Calu3 (cell line): Measurements from ENCODE around the gene SLC35E1. TPM values are rescaled to one million over a fixed set of nuclear protein-coding genes. Genes with fewer than 3 reads are reported as not detected.

Experiments used
- BruUV-seq: library from RNA; stranded (reverse); fragments of 400-500 nt; replicated peaks from 2 replicates; lab custom pipeline; 2021; lab: Mats Ljungman, UMichigan
- CTCF ChIA-PET: fragments of 300-600 bp; sonication (Branson Sonifier 250); formaldehyde crosslinking; loops from one replicate; lab custom pipeline; 2022; ENCODE audit warnings: antibody characterized with exemption; lab: Charles Lee
- DNase-seq: peaks from one replicate; pipeline ENCODE4 v3.0.0; 2022
- H3K27ac Mint-ChIP-seq: one replicate; pipeline ENCODE4 v1.8.0; 2022; ENCODE audit warnings: mixed read lengths; ENCODE audit not compliant: unreplicated experiment
- H3K27me3 Mint-ChIP-seq: one replicate; pipeline ENCODE4 v1.8.0; 2022; ENCODE audit warnings: mixed read lengths; ENCODE audit not compliant: unreplicated experiment
- H3K36me3 Mint-ChIP-seq: one replicate; pipeline ENCODE4 v1.8.0; 2022; ENCODE audit warnings: mild to moderate bottlenecking, moderate library complexity, mixed read lengths; ENCODE audit not compliant: insufficient read depth, unreplicated experiment
- H3K4me1 Mint-ChIP-seq: one replicate; pipeline ENCODE4 v1.8.0; 2022; ENCODE audit warnings: mild to moderate bottlenecking, low read depth, mixed read lengths; ENCODE audit not compliant: unreplicated experiment
- H3K4me3 Mint-ChIP-seq: one replicate; pipeline ENCODE4 v1.8.0; 2022; ENCODE audit warnings: mild to moderate bottlenecking, low read depth, moderate library complexity, mixed read lengths; ENCODE audit not compliant: unreplicated experiment
- H3K9me3 Mint-ChIP-seq: one replicate; pipeline ENCODE4 v1.8.0; 2022; ENCODE audit warnings: low read depth, mixed read lengths; ENCODE audit not compliant: unreplicated experiment
- CTCF ChIP-seq: fragments of 200-600 bp; IDR thresholded peaks from one replicate; pipeline ENCODE4 v1.8.0; 2022; ENCODE audit warnings: antibody characterized with exemption; ENCODE audit not compliant: unreplicated experiment
- intact Hi-C: fragments of 100-400 bp; cut with micrococcal nuclease; formaldehyde crosslinking; loops from one replicate; pipeline ENCODE4 v1.10.0; 2022; ENCODE audit not compliant: unreplicated experiment
- total RNA-seq: library from RNA; stranded (reverse); gene quantifications from 2 replicates; pipeline ENCODE4 v1.2.3, GENCODE V29; 2022

Gene SLC35E1
- total RNA-seq, 1 experiment from 2014 or later = 46.4 TPM

GRCh38 chr19:16613841-16614240, 41.6 kb upstream of the SLC35E1 start:
- BruUV-seq = no TSS peak
- DNase-seq = no peak
- no peaks in the 10 kb centered on the region for H3K36me3 Mint-ChIP-seq
- H3K9me3 Mint-ChIP-seq = no peaks in the 10 kb centered on the region
- H3K27ac Mint-ChIP-seq = no peak overlapping the region
- no peaks in the 10 kb centered on the region for H3K27me3 Mint-ChIP-seq
- CTCF ChIA-PET = interaction anchor here (0.6 kb wide), 1 partner anchor 348 kb away, joined by 3 read pairs; no protein-coding TSS in a partner anchor
- peaks cover 10% of the 10 kb centered on the region for H3K4me1 Mint-ChIP-seq
- no peak for TF ChIP-seq CTCF
- intact Hi-C loops = no loop called here
- H3K4me3 Mint-ChIP-seq = no peak overlapping the region

GRCh38 chr19:16612636-16613035, 40.4 kb upstream of the SLC35E1 start:
- no peaks in the 10 kb centered on the region for H3K27me3 Mint-ChIP-seq
- no TSS peak for BruUV-seq
- H3K36me3 Mint-ChIP-seq = no peaks in the 10 kb centered on the region
- no peak for TF ChIP-seq CTCF
- intact Hi-C loops = no loop called here
- no peak overlapping the region for H3K27ac Mint-ChIP-seq
- no peak for DNase-seq
- no peaks in the 10 kb centered on the region for H3K9me3 Mint-ChIP-seq
- H3K4me1 Mint-ChIP-seq = peaks cover 10% of the 10 kb centered on the region
- CTCF ChIA-PET = no interaction called here
- H3K4me3 Mint-ChIP-seq = no peak overlapping the region

- TF ChIP-seq CTCF = no peak
- peaks cover 10% of the 10 kb centered on the region for H3K4me1 Mint-ChIP-seq
- BruUV-seq = no TSS peak
- no peaks in the 10 kb centered on the region for H3K36me3 Mint-ChIP-seq
- CTCF ChIA-PET = no interaction called here
- H3K27me3 Mint-ChIP-seq = no peaks in the 10 kb centered on the region
- H3K27ac Mint-ChIP-seq = no peak overlapping the region
- no peak for DNase-seq
- H3K9me3 Mint-ChIP-seq = no peaks in the 10 kb centered on the region
- intact Hi-C loops = no loop called here
- H3K4me3 Mint-ChIP-seq = no peak overlapping the region
Observed at GRCh38 chr19:16611121-16611520, 38.9 kb upstream of the SLC35E1 start.

- intact Hi-C loops = no loop called here
- no peaks in the 10 kb centered on the region for H3K9me3 Mint-ChIP-seq
- H3K4me3 Mint-ChIP-seq = no peak overlapping the region
- H3K36me3 Mint-ChIP-seq = no peaks in the 10 kb centered on the region
- no peak for DNase-seq
- no peaks in the 10 kb centered on the region for H3K27me3 Mint-ChIP-seq
- no peak overlapping the region for H3K27ac Mint-ChIP-seq
- peaks cover 9% of the 10 kb centered on the region for H3K4me1 Mint-ChIP-seq
- no peak for TF ChIP-seq CTCF
- CTCF ChIA-PET = no interaction called here
- no TSS peak for BruUV-seq
Observed at GRCh38 chr19:16609511-16610200, 37.4 kb upstream of the SLC35E1 start.
